ENCODE results near the gene FNDC10. TPM values are rescaled to one million over a fixed set of nuclear protein-coding genes. Genes with fewer than 3 reads are reported as not detected.

The FNDC10 gene
- total RNA-seq, 1 experiment from 2014 or later: 30.4 TPM

GRCh38 chr1:1599030-1599934 lies 653 bp downstream of the FNDC10 start (continued):
- TF ChIP-seq ZNF396 (CRISPR knock-in tag; IDR thresholded peaks at IDR 0.05; ENCODE audit: borderline replicate concordance) (no peak), JAZF1 (CRISPR knock-in tag; IDR thresholded peaks at IDR 0.05) (no peak), ZBTB21 (CRISPR knock-in tag; IDR thresholded peaks at IDR 0.05; ENCODE audit: borderline replicate concordance) (peak; percentile 61; the same call in 1 of the 2 replicates), ZNF416 (CRISPR knock-in tag; IDR thresholded peaks at IDR 0.05) (no peak), NR1H2 (CRISPR knock-in tag; IDR thresholded peaks at IDR 0.05) (no peak), CREB1 (CRISPR knock-in tag; IDR thresholded peaks at IDR 0.05) (no peak), CTCF (IDR thresholded peaks at IDR 0.05) (no peak), ZNF532 (CRISPR knock-in tag; IDR thresholded peaks at IDR 0.05; ENCODE audit: borderline replicate concordance) (no peak), ZNF281 (CRISPR knock-in tag; IDR thresholded peaks at IDR 0.05) (no peak), RELA (CRISPR knock-in tag; IDR thresholded peaks at IDR 0.05; ENCODE audit: borderline replicate concordance) (peak; percentile 68; the same call in 1 of the 2 replicates), PRRX2 (CRISPR knock-in tag; IDR thresholded peaks at IDR 0.05) (no peak), IRF2 (CRISPR knock-in tag; IDR thresholded peaks at IDR 0.05; ENCODE audit: borderline replicate concordance, low read depth) (no peak), NR3C1 (CRISPR knock-in tag; conservative IDR thresholded peaks at IDR 0.05; ENCODE audit: low read depth) (no peak), ESRRA (CRISPR knock-in tag; IDR thresholded peaks at IDR 0.05; ENCODE audit: borderline replicate concordance) (no peak), RORB (CRISPR knock-in tag; IDR thresholded peaks at IDR 0.05) (no peak), SP1 (CRISPR knock-in tag; conservative IDR thresholded peaks at IDR 0.05) (peak; percentile 66), ATF1 (CRISPR knock-in tag; IDR thresholded peaks at IDR 0.05) (no peak; the same call in 1 of the 2 replicates), OVOL2 (CRISPR knock-in tag; IDR thresholded peaks at IDR 0.05; ENCODE audit: borderline replicate concordance) (no peak), PRDM15 (CRISPR knock-in tag; IDR thresholded peaks at IDR 0.05) (no peak), NFYB (CRISPR knock-in tag; conservative IDR thresholded peaks at IDR 0.05; ENCODE audit: low read depth) (no peak; the same call in 1 of the 2 replicates), MAX (CRISPR knock-in tag; IDR thresholded peaks at IDR 0.05) (peak; percentile 91), AR (CRISPR knock-in tag; IDR thresholded peaks at IDR 0.05) (no peak)

Data from WTC11 (cell line).